Suppressor macrophage treated with lipopolysaccharide for 4 hours (primary cell): ENCODE results near the gene WDPCP.
"Not testable (repeated sequence)": the region's sequence is repeated elsewhere in the genome, so short reads cannot be mapped to it uniquely, and the experiment has no call there.

ENCODE experiments used
- DNase-seq: peaks from one replicate; pipeline ENCODE4 v3.0.0-alpha.2; 2020

The WDPCP gene

GRCh38 chr2:63590626-63591408 is 2.5 kb upstream of the WDPCP start:
- DNase-seq: peak; percentile 73

- no peak for DNase-seq
Observed at GRCh38 chr2:63589148-63589958, 1.1 kb upstream of the WDPCP start.

DNA sequence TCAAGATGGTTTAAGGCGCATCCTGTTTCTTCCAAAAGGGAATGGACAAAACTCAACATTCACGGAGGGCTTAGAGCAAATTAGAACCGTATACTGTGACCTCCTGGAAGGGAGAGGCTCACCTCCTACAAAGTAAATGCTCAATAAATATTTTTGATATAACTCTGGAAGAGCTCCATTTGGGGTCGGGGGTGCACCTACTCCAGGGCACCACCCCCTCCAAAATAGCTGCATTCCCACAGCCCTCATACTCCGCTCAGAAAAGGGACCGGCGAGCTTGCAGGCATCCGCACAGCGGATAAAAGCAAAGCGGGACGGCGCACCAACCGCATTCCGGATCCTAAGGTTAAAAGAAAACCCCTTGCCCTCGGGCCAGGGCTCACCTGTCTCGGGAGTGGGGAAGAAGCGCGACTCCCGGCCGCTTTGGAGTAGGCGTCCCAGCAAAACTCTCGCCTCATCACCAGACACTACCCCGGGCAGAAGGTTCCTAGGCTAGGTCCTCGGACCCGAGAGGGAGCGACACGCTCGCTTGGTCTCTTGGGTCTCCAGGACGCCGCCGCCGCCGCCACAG is 378 bp downstream of the WDPCP start:
- no peak for DNase-seq

DNA sequence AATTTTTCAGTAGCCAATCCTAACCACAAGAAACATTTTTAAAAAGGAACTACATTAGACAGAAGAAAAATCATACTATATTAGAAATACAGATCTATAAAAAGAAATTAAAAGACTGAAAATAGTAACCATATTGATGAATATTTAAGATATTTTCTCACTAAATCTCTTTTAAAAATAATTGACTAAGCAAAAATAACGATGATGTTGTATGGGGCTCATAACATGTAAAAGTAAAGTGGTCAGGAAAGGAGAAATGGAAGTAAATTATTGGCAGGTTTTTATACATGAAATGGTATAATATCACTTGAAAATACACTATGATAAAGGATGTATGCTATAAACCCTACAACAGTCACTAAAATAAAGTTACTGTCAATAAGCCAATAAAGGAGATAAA is 5.4 kb downstream of the WDPCP start:
- no peak for DNase-seq

DNA sequence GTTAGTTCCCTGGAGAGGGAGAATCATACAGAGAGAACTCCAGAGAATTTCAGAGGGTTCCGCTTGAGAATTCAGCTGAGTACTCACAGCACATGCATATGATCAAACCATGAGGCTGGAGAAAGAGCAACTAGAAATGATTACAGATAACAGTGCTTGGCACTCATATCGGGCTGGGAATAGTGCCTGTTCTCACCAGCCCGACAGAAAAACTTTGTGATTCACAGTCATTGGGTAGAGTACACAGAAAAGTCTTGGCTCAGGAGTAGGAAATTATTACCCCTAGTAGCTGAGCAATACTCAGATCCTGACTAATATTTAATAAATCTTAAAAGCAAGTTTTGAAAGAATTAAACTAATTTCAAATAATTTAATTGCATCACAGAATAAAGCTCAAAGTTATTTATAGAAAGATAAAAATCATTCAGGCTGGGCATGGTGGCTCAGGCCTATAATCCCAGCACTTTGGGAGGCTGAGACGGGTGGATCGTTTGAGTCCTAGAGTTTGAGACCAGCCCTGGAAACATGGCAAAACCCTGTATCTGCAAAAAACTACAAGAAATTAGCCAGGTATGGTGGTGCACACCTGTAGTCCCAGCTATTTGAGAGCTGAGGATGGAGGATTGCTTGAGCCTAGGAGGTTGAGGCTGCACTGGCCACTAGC is 6.8 kb downstream of the WDPCP start:
- DNase-seq: no peak

DNA sequence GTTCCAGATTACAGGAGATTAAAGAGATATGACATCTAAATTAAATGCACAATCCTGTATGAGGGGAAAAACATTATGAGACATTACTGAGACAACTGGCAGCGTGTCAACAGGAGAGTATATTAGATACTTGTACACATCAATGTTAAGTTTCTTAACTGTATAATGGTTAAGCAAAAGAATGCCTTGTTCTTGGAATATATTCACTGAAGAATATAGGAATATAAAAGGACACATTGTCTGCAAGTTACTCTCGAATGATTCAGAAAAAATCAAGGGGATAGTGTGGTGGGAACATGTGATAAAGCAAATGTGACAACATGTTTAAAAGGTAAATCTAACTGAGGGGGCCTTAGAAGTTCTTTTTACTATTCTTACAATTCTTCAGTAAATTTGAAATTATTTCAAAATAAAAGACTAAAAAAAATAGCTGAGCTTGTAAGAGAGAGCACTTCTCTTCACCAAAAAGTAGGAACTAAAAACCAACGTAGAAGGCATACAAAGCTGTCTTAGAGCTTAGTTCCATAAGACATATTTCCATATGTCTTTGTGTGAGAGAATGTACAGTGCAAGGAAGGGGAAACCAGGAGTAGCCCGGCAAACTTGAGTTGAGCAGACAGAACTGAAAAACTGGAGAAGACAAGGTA is 7.5 kb downstream of the WDPCP start:
- DNase-seq: no peak

- no peak for DNase-seq
Observed at GRCh38 chr2:63578767-63579166, 9.5 kb downstream of the WDPCP start.

- DNase-seq: no peak
Observed at GRCh38 chr2:63576546-63576945, 11.7 kb downstream of the WDPCP start.

DNA sequence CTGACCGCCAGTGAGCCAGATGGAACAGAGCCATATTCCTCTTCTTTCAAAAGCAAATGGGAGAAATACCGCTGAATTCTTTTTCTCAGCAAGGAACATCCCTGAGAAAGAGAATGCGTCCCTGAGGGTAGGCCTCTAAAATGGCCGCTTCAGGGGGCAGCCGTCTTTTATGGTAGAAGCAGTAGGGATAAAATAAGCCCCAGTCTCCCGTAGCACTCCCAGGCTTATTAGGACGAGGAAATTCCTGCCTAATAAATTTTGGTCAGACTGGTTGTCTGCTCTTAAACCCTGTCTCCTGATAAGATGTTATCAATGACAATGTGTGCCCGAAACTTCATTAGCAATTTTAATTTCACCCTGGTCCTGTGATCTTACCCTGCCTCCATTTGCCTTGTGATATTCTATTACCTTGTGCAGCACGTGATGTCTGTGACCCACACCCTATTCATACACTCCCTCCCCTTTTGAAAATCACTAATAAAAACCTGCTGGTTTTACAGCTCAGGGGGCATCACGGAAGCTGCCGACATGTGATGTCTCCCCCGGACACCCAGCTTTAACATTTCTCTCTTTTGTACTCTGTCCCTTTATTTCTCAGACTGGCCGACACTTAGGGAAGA is 14.4 kb downstream of the WDPCP start:
- DNase-seq: not testable (repeated sequence)

GRCh38 chr2:63573026-63573425 is 15.3 kb downstream of the WDPCP start:
- not testable (repeated sequence) for DNase-seq

DNA sequence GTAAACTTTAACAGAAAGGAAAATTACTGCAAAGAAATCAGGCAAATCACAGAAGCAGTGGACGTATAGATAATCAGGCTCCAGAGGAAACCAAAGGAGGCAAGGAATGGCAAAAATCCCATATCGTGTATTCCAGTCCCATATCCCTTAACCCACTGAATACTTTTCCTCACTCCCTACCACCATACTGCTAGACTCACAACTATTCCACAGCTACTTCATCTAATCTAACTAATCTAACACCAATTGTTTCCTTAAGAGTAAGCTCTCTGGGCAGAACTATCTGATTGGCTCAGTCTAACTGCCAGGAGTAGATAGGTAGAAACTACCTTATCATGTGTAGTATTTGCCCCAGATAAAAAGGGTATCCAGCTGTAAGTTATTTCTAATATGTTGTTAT is 16.3 kb downstream of the WDPCP start:
- no peak for DNase-seq

- no peak for DNase-seq
Observed at GRCh38 chr2:63571291-63571690, 17.0 kb downstream of the WDPCP start.

DNA sequence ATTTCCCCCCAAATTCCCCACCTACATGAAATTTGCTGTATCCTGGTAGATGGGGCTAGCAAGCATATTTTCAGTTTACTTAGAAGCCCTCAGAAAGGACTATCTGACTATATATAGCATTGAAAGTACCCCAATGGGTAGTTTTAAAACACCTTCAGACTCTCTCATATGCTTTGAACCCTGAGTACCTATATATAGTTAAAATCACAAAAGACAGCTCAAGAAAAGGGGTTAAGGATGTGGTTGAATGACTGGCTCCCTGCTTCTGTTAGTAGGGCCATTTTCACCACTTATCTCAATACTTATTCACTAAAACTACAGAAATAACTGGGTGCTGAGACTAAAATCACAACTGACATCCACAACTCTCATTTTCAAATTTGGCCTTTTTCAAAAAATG is 18.5 kb downstream of the WDPCP start:
- no peak for DNase-seq

DNA sequence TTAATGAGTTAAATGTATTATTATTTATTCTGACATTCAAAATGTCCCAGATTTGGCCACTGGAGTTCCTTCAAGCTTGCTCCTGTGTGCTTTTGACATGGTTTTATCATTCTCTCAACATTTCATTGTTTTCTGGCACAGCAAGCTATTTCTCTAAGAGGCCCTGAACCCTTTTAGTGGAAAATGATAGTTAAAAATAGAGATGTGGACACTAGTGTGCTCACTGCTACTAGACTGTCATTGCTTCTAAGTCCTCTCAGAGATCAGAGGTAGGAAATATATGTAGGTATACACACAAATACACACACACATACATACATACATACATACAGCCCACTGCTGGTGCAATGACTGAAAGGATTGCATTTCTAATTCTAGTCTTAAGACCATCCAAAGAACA is 25.5 kb downstream of the WDPCP start:
- no peak for DNase-seq

- not testable (repeated sequence) for DNase-seq
Observed at GRCh38 chr2:63558922-63559321, 29.4 kb downstream of the WDPCP start.

DNA sequence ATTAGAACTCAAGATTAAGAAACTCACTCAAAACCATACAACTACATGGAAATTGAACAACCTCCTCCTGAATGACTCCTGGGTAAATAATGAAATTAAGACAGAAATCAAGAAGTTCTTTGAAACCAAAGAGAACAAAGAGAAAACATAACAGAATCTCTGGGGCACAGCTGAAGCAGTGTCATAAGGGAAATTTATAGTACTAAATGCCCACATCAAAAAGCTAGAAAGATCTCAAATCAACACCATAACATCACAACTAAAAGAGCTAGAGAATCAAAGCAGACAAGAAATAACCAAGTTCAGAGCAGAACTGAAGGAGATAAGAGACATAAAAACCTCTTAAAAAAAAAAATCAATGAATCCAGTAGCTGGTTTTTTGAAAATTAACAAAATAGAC is 30.5 kb downstream of the WDPCP start:
- not testable (repeated sequence) for DNase-seq

DNA sequence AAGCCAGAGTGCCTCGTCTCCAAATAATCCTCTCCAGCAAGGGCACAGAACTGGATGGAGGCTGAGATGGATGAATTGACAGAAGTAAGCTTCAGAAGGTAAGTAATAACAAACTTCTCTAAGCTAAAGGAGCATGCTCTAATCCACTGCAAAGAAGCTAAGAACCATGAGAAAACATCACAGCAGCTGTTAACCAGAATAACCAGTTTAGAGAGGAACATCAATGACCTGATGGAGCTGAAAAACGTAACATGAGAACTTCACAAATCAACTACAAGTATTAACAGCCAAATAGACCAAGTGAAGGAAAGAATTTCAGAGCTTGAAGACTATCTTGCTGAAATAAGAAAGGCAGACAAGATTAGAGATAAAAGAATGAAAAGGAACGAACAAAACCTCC is 32.3 kb downstream of the WDPCP start:
- DNase-seq: no peak

DNA sequence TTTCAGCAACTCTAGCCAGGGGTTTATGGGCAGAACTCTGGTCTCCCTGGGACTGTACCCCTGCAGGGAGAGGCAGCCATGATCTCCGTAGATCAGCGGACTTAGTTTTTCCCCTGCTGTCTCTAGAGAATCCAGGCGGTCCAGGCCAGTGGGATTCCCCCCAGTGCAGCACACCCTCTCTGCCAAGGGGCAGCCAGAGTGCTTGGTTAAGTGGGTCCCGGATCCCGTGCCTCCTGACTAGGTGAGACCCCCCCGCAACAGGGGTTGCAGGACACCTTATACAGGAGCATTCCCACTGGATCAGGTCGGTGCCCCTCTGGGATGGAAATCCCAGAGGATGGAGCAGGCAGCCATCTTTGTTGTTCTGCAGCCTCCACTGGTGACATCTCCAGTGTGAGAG is 33.0 kb downstream of the WDPCP start:
- DNase-seq: no peak

DNA sequence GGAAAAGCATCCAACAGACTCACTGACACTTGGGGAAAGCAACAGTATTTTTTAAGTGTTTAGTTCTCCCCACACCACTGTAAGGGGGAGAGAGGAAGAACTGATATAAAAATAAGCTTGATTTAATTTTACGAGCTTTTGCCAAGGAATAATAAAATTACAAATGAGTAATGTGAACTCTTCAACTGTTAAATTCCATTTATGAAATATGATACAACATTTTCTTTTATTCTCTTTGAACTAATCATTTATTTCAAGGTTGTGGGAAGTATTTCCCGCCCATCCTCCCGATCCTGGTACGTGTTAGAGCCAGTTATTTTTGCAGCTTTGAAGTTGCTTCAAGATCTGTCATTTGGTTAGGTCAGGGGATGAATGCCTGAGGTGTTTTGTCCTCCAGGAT is 35.2 kb downstream of the WDPCP start:
- DNase-seq: no peak

DNA sequence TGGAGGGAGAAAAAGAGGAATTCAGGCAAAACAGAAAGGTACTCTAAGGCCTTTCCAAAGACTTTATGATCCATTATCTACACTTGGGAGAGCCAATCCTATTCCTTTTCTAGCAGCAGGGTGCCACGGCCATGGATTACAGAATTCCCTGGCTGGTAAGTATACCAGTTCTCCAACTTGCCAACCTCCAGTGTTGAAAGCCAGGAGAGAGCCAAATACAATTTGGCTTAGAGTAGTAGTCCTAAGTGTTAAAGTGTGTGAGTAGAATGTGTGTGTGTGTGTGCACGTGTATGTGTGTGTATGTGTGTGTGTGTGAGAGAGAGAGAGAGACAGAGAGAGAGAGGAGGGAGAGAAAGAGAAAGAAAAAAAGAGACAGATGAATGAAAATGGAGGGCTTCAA is 43.3 kb downstream of the WDPCP start:
- DNase-seq: no peak

GRCh38 chr2:63544017-63544627 is 44.2 kb downstream of the WDPCP start:
- peak; percentile 16 for DNase-seq
